Stimulated activated CD4-positive, alpha-beta T cell treated with anti-CD3 and anti-CD28 coated beads, Interleukin-1b, Interleukin-23, amount 100 ng/mL, for 48 hours (primary cell): Measurements from ENCODE around the gene NSMF.

ENCODE experiments used
- DNase-seq: peaks from one replicate; pipeline ENCODE4 v3.0.0-alpha.2; 2020

NSMF gene

DNA sequence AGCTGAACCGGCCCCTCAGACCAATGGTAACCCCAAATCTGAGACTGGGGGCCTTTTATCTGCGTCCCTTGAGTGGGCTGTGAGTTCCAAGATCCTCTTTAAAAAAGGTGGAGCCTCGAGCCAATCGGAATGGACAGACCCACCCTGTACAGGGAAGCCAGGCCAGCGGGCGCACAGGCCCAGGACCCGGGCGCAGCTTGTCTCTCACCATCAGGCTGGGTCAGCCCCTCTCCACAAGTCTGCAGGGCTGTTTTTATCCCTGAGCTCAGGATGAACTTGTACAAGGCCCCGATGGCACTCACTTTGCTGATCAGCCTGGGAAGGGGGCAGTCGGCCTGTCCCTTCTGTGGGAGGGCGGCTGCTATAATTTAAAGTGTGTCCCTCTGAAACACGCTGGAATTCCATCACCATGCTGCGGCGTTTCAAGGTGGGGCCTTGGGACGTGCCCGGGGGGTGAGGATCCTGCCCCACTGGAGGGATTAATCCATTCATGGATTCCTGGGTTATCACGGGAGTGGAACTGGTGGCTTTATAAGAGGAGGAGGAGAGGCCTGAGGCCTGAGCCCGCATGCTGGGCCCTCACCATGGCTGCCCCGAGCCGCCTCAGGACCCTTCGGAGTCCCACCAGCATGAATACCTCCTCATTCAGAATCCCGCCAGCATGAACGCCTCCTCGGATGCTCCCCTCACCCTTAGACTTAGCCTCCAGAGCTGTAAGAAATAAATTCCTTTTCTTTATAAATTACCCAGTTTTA, 50.3 kb downstream of the NSMF start:
- no peak for DNase-seq

DNA sequence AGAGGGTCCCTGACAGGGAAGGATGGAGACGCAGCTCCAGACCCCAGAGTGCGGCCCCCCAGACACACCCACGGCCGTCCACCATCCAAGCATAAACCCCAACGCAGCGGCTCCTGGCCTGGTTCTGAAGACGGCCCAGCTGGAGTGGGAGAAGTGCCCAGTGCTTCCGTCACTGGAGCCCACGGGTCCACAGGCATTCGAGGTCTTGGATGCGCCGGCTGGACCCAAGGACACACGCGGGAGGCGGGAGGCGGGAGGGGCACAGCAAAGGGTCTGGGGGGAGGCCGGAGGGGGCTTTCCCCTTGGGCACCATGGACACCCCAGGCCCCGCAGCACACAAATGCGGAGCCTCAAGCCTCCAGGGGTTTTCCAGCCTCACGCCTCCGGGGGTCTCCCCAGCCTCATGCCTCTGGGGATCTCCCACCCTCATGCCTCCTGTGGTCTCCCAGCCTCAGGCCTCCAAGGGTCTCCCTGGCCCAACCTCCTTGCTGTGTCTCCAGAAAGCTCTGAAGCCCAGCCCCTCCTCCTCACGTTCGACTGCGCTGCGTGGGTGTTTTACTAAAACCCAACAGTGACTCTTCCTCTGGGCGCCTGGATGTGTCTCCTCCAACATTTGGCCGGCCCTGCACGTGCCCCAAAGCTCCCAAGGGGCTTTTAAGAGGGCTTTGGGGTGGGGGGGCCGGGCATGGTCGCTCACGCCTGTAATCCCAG, 51.4 kb downstream of the NSMF start:
- DNase-seq = no peak

DNA sequence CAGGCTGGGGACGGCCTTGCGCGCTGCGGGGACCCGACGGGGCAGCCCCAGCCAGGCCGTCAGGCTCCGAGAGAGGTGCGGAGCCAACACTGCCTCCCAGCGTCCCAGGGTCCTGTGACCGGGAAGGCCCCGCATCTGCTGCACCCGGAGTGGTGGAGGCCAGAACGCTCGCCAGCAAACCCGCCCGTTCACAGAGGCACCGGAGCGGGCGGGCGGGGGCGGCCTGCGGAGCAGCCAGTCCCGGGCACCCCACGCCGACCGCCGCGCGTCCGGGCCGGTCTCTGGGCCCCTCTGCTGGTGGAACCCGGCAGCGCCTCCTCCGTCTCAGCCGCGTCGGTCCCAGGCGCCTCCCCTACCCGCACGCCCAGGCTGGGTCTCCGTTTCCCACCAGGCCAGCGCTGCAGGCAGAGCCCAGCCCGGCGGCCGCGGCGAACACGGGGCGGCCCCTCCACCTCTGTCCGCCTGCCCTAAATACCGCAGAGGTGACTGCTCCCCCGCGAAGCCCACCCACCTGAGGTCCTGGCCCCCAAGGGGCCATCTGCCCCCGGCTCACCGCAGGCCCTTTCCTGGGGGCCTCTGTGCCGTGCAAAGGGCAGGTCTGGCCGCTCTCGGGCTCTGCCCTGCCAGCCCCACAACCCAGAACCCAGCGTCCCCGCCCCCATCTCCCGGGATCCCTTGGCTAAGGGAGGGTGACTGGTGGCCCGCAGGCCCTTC, 52.1 kb downstream of the NSMF start:
- DNase-seq = peak; percentile 66

DNA sequence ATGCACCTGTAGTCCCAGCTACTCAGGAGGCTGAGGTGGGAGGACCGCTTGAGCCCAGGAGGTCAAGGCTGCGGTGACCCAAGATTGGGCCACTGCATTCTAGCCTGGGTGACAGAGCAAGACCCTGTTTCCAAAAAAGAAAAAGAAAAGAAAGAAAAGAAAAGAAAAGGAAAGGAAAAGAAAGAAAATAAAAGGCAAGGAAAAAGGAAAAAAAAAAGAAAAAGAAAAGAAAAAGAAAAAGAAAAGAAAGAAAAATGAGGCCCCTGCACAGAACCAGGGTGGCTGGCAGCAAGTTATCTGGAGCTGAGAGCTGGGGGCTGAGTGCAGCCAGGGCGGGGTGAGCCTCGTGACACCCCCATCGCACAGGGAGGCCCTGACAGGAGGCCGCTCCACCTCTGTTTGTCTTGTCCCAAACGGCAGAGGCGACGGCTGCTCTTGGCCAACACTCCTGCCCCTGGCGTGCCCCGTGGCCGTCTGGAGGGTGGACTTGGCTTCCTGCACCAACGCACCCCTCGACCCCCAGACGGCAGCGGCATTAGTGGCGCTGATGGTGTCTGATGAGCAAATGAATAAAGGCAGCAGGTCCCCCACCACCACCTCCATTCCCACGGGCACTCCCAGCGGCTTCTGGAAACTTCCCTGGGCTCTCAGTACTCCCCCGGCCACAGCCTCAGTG, 52.9 kb downstream of the NSMF start:
- DNase-seq = no peak

DNA sequence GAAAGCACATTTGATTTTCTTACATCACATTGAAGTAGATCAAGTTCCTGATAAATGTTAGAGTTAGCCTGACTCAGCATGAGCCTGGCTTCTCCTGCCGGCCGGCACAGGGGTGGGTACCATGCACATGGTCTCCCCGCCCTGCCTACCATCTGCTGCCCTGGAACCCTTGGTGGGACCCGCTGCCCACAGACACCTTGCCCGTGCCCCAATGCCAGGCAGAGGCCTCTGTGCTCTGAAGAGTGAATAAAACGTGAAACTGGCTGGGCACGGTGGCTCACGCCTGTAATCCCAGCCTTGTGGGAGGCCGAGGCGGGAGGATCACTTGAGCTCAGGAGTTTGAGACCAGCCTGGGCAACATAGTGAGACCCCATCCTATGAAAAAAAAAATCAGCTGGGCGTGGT, 53.5 kb downstream of the NSMF start:
- no peak for DNase-seq

DNA sequence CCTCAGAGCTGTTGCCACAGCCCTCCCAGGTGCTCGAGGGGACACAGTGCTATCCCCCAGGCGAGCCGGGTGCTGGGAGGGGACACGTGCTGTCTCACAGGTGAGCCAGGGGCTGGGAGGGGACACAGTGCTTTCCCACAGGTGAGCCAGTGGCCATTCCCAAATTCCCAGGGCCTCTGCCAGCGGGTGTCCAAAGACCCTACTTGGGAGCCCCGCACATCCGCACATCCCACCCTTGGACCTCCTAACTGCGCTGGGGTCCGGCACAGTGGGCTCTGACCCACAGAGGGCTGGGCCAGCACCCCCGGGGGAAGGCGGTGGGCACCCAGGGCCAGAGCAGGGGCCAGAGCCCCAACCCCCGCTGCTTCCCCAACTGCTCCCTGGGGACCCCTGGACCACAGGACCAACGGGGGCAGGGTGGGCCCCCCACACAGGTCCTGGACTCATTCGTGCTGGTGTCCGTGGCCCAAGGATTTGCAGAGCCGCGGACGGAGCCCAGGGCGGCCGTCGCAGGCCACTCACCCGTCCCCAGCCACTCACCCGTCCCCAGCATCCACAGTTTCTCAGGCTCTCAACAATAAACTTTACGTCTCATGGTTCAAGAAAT, 54.1 kb downstream of the NSMF start:
- no peak for DNase-seq

DNA sequence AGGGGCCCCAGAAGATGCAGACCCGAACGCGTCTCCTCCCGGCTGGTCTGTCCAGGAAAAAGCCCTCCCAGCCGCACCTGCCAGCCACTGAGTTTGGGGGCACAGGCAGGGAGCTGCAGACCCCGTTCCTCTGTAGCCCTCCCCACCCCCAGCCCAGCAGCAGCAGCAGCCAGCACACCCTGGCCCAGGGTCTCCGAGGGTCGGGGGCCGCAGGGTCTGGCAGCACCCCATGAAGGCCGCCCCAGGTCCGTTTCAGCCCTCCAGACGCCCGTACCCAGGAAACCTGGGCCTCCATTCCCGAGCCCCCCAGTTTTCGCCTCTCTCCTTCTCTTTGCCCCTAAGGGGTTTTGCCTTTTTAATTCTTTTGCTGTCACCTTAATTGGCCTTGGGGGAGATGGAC, 55.9 kb downstream of the NSMF start:
- DNase-seq = no peak

DNA sequence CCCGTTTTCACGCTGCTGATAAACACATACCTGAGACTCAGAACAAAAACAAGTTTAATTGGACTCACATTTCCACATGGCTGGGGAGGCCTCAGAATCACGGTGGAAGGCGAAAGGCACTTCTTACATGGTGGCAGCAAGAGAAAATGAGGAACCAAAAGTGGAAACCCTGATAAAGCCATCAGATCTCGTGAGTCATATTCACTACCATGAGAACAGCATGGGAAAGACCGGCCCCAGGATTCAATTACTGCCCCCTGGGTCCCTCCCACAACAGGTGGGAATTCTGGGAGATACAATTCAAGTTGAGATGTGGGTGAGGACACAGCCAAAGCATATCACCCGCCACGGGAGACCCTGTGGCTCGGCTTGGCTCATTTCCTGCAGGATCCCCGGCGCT, 56.4 kb downstream of the NSMF start:
- no peak for DNase-seq

DNA sequence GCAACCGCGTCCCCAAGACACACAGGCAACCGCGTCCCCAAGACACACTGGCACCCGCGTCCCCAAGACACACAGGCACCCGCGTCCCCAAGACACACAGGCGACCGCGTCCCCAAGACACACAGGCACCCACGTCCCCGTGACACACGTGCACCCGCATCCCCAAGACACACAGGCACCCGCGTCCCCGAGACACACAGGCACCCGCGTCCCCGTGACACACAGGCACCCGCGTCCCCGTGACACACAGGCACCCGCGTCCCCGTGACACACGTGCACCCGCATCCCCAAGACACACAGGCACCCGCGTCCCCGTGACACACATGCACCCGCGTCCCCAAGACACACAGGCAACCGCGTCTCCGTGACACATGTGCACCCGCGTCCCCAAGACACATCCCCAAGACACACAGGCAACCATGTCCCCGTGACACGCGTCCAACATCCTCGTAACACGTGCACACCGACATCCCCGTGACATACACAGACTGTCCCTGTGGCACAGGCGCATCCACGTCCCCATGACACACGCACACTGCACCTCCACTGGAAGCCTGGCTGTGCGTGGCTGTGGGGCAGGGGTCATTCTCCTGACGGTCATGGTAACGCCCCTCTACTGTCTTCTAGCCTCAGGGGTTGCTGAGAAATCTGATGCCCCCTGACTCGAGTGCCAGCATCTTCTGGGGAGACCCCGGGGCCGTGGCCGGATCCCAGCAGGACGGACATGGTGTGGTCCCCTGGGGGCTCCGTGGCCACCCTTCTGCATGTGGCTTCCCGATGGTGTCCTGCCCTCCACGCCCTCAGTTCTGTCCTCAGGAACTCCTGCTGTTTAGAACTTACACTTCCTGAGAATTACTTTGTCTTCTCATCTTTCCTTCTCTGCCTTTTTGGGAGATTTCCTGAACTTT, 60.3 kb downstream of the NSMF start:
- DNase-seq = no peak

DNA sequence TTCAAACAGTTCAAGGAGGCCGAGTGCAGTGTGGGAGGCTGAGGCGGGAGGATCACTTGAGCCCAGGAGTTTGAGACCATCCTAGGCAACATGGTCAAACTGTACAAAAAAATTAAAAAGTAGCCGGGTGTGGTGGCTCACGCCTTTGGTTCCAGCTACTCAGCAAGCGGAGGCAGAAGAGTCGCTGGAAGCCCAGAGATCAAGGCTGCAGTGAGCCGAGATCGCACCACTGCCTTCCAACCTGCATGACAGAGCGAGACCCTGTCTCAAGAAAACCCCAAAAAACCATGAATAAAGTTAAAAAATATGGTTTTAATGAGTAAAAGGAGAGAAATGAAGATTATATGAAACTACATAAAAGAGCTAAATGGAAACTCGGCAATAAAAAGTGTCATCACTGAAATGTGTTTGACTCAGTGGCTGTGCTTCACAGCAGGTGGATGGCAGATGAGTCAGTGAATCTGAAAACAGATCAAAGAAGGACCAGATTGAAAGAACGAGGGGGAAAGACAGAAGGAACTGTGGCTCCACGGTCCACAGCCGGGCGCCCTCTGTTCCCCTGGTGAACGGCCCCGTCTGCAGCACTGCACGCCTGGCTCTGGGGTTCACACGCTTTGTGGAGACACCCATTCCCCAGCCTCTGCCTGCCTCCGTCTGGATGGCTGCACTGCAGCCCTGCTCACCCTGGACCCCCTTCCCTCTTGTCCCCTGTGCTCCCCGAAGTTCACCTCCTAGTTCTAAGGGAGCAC, 61.3 kb downstream of the NSMF start:
- DNase-seq = peak; percentile 64
